DMS 273 treated with DMSO at 0.1 percent for 48 hours (cell line): ENCODE data around the gene NRTN.

Source experiments
- DNase-seq: peaks from one replicate; lab custom pipeline; 2025; lab: John Stamatoyannopoulos, UW

The NRTN gene

DNA sequence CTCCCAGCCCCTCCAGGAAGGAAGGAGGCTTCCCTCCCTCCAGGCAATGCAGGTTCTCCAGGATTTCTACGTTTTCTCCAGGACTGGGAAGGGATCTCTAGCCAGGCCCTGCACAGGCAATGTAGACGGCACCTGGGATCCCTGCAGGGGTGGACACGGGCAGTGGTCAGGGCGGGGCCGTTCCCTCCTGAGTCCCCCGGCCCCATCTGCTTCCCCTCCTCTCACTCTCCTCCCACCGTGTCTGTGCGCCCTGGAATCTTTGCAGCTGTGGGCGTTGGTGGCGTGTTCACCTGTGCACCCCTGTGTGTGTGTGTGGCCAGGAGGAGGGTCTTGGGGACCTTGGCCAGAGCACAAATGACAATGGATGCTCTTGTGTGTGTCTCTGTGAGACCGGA, 10.0 kb downstream of the NRTN start:
- no peak for DNase-seq

DNA sequence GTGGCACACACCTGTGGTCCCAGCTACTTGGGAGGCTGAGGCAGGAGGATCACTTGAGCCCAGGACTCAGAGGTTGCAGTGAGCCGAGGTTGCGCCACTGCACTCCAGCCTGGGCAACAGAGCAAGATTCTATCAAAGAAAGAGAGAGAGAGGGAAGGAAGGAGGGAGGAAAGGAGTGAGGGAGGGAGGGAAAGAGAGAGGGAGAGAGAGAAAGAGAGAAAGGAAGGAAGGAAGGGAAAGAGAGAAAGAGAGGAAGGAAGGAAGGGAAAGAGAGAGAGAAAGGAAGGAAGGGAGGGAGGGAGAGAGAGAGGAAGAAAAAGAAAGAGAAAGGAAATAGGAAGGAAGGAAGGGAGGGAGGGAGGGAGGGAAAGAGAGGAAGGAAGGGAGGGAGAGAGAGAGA, 12.4 kb downstream of the NRTN start:
- no peak for DNase-seq

DNA sequence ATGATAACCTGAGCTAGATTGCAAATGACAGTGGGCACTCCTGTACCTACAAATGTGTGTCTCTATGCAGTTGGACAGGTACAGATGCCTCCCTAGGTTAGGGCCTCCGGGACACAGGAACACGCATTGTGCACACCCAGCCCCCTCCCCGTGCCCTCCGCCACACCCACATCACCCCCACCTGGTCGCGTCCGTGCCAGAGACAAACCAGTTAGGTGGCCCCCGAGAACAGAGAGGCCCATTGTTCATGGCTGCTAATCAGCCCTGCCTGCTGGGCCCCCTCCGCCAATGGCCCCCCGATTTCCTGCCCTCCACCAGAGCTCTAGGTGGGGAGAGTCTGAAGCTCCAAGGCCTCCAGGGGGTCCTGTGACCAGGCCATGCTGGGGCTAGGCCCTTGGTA, 13.7 kb downstream of the NRTN start:
- no peak for DNase-seq

DNA sequence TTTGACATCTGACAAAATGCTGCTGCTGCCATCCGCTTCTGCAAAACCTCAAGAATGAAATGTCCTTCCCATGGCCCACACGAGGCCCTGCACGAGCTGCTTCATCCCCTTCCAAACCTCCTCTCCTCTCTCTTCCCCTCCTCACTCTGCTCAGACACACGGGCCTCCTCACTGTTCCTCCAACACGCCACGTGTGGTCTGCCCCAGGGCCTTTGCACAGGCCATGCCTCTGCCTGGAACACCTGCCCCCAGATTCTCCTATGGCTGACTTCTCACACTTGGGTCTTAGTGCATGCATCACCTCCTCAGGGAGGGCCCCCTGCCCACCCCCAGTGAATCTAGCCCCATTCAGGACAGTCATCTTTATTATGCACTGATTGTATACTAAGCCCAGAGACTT, 15.9 kb downstream of the NRTN start:
- DNase-seq, result no peak

DNA sequence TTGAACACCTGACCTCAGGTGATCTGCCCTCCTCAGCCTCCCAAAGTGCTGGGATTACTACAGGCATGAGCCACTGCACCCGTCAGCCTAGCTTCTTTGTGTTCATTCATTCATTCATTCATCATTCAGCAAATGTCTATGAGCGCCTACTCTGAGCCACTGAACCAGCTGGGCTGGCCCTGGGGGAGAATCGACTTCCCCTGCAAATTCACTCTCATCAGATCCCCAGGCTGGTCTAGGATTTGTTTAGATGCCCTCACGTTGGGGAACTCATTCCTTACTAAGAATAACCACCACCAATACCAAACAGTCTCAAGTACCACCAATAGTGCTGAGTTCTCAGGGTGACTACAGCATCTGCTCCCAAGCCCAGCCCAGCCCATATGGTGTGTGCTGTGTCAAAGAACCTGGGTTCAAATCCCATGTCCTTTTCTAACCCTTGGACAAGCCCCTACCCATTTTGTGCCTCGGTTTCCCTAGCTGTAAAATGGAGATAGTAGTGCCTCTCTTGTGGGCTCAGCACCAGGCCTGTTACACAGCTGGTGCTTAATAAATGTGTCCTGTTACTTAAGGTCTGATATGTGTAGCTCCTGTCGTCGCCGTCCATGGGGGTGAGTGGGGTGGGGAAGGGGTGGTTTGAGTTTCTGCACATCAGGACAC, 16.8 kb downstream of the NRTN start:
- DNase-seq, result no peak

DNA sequence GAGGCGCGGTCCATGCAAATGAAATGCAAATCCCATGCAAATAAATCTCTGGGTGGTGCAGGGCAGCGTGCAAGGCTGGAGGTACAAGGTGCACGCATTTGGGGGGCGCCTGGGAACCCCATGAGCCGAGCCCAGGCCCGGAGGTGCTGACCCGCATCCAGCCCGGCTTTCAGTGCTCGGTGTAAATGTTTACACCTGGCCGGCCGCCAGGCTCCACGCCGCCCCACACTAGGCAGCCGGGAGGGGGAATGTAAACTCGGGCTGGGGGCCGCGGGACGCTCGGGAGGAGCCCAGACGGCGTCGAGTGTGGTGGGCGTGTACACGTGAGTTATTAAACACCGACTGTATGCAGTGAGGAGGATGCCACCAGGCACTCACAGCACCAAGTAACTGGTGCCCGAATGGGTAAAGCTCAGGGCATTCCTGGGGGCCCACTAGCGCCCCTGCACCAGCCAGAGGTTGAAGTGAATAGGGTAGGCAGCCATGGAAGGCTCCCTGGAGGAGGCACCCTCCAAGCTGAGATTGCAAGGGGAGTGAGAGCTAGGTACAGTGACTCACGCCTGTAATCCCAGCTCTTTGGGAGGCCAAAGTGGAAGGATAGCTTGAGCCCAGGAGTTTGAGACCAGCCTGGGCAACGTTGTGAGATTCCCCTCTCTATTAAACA, 17.4 kb downstream of the NRTN start:
- no peak for DNase-seq

DNA sequence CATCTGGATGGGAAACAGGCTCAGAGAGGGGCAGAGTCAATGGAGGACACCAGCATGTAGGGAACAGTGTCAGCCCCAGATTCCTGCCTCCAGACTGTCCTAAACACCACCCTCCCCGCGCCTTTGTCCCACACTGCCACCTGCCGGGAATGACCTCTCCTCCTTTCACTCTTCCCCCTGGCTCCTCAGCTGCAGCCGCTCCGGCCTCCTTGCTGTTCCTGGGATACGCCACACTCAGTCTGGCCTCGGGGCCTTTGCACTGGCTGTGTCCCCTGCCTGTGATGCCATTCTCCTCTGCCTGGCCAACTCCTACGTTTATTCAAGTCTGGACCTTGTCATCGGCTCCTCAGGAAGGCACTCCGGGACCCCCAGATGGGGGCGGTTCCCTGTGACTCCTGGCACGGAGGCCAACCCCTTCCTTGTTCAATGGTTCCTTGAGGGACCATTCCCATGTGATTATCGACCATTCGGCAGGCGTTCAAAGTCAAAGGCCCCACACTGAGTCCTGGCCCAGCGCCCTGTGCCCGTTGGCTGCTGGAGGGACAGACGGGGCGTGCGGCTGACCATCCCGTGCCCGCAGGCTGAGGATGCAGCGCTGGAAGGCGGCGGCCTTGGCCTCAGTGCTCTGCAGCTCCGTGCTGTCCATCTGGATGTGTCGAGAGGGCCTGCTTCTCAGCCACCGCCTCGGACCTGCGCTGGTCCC, 18.9 kb downstream of the NRTN start:
- no peak for DNase-seq

DNA sequence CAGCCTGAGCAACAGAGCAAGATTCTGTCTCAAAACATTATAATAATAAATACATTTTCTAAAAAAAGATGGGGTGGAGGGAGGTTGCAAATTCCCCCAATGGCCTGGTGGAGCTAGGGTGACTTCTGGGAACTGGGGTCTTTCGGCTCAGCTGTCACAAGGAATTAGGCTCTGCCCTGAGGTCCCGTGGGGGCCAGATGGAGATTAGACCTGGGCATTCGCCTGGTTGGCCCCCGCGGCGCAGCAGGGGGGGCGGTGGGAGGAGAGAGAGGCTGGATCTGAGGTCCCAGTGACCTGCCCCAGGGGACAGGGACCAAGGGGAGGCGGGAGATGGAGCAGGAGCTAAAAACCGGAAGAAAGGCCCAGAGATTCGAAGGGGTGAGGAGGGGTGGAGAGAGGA, 19.9 kb downstream of the NRTN start:
- no peak for DNase-seq

DNA sequence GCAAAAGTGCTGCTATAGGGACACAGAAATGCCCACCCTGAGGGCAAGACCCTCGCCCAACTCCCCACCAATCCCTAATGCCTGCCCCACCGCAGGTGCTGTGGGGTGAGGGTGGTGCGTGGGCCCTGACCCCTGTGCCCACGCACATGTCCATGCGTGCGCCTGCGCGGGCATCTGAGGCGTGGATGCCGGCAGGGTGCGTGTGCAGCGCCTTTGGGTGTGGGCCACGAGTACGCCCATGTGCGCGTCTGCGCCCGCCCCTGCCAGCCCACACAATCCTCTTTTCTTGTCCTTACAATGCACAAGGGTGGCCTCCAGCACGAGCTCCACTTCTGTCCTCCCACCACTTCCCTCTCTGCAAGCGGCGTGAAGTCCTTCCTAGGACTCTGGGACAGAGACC, 20.3 kb downstream of the NRTN start:
- DNase-seq, result no peak

DNA sequence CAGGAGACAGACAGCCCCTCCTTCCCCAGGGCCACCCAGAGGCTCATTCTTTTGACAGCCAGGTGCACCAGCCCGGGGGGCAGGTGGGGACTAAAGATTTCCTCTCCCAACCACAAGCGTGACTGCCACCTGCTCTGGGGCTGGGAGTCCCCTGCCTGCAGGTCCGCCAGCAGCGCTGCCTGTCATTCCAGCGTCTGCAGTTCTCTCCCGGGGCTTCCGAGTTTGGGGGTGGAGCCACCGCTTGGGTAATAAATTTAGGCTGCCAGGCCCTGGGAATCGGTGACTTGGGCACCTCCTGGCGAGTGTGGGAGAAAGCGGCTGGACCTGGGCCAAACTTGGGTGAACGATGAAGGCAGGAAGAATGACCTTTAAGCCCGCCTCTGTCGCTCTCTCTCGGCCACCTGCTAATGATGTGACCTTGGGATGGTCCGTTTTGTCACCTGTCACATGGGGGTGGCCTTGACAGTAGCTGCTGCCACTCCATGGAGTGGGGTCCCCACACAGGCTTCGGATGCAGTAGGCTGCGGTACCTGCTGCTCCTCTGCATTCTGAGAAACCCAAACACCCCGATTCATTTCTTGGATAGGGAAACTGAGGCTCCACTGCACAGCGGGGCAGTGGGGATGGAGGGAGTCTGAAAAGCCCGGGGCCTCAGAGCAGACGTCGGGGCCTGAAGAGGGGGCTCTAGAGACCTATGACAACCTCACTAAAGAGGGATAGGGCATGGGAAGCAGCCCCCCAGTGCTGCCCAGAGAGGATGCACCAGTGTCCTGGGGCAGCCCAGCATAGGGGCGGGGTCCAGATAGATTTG, 21.9 kb downstream of the NRTN start:
- DNase-seq, result peak; percentile 57

DNA sequence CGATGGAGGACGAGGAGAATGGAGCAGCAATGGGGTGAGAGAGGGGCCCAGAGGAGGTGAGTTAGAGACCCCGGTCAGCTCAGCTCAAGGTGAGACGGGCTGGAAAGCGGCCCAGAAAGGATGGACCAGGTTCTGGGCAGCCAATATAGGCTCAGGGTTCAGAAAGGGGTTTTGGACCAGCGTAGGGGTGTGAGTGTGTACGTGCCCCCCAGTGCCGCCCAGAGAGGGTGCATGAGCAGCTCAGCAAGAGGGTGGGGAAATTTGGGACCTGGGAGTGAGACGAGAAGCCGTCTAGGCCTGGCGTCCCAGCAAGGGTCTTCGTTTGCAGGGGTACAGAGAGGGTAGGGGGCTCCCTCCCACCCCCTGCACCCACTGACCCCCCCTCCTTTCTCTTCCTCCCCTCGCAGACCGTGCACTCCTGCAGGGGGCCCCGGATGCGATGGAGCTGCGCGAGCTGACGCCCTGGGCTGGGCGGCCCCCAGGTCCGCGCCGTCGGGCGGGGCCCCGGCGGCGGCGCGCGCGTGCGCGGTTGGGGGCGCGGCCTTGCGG, 22.5 kb downstream of the NRTN start:
- DNase-seq, result no peak

DNA sequence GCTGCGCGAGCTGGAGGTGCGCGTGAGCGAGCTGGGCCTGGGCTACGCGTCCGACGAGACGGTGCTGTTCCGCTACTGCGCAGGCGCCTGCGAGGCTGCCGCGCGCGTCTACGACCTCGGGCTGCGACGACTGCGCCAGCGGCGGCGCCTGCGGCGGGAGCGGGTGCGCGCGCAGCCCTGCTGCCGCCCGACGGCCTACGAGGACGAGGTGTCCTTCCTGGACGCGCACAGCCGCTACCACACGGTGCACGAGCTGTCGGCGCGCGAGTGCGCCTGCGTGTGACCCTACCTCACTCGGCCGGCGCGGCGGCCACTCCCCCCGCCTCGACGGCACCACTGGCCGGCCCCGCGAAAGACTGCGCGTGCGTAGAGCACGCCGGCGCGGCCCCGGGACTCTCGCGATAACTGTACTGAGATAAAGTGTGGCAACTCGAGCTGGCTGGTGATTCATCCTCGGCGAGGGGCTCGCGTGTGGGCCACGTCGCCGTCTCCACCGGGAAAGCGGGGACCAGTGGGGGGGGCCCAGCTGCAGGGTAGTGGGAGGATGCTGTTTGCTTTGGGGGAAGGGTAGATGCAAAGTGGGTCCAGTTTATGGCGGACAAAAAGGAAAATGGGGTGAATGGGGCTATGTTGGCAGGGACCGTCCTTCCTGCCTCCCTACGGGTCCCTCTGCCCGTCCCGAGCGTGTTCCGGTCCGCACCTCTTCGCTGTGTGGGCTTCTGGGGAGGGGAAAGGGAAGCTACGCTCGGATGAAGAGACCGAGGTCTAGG, 23.2 kb downstream of the NRTN start:
- DNase-seq, result peak; percentile 75

DNA sequence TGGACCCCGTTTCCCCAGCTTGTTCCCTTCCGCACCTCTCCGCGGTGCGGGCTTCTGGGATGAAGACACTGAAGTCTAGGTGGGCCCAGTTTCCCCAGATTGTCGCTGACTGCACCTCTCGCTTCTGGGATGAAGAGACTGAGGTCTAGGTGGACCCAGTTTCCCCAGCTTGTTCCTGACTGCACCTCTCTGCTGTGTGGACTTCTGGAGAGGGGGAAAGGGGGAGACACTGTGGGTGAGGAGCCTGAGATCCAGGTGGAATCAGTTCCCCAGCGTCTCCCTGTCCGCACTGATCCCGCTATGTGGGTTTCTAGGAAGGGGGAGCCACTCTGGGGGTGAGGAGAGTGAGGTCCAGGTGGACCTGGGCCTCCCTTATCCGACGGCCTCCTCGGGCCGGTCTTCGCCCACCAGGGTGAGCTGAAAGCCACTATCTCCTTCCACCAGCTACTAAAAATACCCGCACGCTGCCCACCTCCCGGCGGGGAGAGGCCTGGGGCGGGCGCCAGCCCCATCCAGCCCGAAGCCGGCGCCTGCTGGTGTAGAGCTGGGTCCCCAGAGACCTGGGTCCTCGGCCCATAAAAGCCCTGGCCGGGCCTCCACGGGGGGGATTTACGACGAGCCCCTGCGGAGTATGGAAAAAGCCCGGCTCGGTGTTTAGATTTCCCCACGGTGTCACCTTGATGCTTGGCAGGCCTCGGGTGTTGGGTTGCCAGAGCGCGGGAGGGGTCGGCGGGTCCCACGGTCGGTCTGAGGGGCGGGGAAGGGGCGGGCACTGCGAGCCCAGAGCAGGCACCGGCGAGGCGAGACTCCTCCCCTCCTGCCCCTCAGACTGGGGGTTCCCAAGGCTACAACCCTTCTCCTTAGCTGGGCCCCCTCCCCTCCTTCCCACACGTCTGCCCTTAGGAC, 24.0 kb downstream of the NRTN start:
- DNase-seq, result peak; percentile 24

DNA sequence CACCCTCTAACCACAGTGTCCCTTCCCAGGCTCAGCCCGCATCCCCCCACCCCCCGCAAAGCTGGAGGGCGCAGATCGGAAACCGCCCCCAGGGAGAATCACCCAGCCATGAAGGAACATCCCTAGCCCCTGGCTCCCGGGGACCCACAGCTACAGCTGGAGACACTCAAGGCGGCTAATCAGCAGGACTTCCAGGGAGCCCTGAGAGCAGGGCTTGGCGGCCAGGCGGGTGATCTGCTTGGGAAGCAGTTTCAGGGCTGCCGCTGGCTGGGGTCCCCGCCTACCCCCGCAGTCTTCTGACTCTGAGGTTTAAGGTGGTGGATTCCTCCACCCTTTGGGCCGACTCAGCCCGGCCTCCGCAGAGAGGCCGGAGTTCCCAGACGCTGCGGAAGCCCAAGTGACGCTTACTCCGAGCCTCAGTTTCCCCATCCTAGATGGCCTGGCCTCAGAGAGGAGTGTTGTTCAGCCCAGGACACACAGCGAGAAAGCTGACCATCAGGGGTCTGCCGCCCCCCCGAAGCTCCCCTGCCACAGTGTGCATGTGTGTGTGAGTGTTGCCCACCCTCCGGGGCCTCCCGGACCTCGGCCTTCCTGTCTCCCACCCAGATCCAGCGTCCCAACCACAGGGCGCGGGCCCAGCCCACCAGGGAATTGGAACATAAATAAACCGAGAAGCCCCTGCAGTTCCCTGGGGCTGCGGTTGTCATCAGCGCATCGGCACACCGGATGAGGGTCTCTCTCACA, 24.9 kb downstream of the NRTN start:
- DNase-seq, result no peak

DNA sequence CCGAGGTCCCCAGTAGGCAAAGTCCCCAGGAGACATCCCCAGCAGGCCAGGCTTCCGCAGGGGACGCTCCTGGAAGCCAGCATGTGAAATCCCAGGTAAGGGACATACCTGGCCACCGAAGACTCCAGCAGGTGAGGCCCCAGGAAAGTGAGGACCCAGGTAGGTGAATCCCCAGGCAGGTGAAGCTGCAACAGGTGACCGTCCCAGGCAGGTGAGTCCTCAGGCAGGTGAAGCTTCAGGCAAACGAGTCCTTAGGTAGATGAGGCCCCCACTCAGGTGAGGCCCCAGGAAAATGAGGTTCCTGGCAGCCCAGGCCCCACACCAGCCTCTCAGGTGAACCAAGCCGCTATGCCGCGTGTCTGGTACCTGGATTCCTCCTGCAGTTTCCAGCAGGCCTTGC, 26.3 kb downstream of the NRTN start:
- DNase-seq, result no peak

DNA sequence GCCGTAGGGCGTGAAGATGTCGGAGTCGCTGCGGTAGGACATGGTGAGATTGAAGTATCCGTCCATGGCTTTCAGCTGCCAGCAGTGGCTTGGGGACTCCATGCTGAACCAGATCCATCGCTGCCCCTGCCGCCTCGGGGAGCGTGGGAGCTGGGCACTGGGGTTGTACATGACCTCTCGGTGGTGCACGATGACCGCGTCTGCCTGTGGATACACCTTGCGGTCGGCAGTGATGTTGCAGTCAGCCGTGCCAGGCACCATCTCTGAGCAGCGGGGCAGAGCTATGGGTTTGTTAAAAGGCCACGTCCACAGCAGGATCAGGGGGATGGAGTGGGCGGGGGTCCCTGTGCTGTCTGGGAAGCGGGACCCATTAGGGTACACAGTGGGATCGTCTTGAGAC, 27.2 kb downstream of the NRTN start:
- DNase-seq, result no peak

DNA sequence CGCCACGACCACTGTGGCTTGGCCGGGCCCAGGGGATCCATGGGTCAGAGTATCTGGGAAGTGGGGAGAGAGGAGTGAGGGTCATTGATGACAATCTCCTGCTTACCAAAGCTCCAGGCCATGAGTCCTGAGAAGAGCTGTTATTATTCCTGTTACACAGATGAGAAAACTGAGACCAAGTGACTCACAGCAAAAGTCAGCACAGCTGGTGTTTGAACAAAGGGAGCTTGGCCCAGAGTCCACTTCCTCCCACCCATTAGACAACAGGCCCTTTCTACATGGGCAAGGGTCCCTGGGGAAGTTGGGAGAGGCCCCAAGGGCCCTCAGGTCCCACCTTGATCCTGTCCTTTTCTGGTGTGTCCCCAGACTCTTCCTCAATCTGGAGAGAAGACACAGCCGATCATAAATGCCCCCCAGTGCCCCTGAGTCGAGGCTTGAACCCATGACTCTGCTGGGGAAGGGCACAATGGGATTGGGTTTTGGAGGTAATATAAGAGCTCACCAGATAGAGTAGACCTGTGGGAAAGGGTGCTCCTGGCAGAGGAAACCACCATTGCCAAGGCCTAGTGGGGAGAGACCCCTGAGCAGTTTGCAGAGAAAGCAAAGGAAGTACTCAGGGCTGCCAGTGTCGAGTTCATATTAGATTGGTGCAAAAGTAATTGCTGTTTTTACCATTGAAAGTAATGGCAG, 27.8 kb downstream of the NRTN start:
- no peak for DNase-seq

DNA sequence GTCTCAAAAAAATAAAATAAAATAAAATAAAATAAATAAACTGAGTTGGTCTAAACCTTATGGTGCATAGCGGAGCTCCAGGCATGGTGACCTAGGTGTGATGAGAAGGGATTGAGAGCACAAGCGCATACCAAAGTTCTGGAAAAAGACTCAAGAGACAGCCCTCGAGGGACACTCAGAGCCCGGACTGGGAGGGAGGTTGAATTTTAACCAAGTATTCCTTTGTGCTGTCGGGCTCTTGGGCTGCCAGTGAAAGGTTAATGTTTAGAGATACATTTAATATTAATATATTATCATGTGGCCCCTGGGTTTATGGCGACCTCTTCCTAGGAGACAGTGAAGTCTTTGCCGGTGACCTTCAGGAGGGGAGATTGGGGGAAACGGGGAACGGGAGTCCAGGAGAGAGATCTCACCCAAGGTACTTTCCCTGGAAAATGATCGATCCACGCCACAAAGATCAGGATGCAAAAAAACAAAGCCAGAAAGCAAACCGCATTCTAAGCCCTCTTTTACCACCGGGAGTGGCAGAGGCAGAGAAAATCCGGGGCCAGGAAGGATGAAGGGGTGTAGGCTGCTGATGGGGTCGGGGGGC, 33.0 kb downstream of the NRTN start:
- no peak for DNase-seq
